T-helper 1 cell treated with Interleukin-12 subunit alpha and Interleukin-12 subunit beta and Interleukin-4 antibody, amounts not matched to agents 30 μg/mL and 1 μg/mL, for 36 hours (primary cell): ENCODE data around the gene HSPB6.

Experiments used
- H3K27ac Mint-ChIP-seq: one replicate; pipeline ENCODE4 v1.8.0; 2021; ENCODE audit warnings: mild to moderate bottlenecking, mixed read lengths
- H3K27me3 Mint-ChIP-seq: one replicate; pipeline ENCODE4 v1.8.0; 2021; ENCODE audit warnings: low read depth, mixed read lengths
- H3K36me3 Mint-ChIP-seq: one replicate; pipeline ENCODE4 v1.8.0; 2021; ENCODE audit warnings: low read depth, mixed read lengths
- H3K4me1 Mint-ChIP-seq: one replicate; pipeline ENCODE4 v1.8.0; 2021; ENCODE audit warnings: low read depth, mixed read lengths
- H3K4me3 Mint-ChIP-seq: one replicate; pipeline ENCODE4 v1.8.0; 2021; ENCODE audit warnings: mild to moderate bottlenecking, moderate library complexity, mixed read lengths
- H3K9me3 Mint-ChIP-seq: one replicate; pipeline ENCODE4 v1.8.0; 2021; ENCODE audit warnings: mixed read lengths

Gene HSPB6

DNA sequence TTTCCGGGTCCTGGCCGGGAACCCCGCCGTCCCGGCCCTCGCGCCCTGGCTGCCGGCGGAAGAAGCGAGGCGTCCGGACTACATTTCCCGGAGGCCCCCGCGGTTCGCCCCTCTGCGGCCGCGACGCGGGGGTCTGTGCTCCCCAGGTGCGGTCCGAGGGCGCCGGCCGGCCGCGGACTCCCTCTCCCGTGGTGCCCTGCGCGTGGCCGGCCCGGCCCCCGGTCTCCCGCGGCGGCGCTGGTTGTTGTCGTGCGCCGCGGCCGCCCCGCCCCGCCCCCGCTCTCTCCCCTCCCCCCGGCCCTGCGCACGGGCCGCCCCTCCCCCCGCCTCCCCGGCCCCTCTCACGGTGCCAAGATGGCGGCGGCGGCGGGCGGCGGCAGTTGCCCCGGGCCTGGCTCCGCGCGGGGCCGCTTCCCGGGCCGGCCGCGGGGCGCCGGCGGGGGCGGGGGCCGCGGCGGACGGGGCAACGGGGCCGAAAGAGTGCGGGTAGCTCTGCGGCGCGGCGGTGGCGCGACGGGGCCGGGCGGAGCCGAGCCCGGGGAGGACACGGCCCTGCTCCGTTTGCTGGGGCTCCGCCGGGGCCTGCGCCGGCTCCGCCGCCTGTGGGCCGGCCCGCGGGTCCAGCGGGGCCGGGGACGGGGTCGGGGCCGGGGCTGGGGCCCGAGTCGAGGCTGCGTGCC, 39.0 kb downstream of the HSPB6 start, which contains the start of gene KMT2B:
Gene KMT2B, plus strand, starts transcription at position 339 of the 680 bp plus-strand sequence. Its CDS starts 16 bp downstream, at position 355.
- Mint-ChIP-seq H3K4me1 (peaks cover 42% of the 10 kb centered on the region), H3K36me3 (peaks cover 27% of the 10 kb centered on the region), H3K9me3 (no peaks in the 10 kb centered on the region), H3K27ac (peak within 1 kb of the TSS; percentile 97), H3K27me3 (no peaks in the 10 kb centered on the region), H3K4me3 (peak within 1 kb of the TSS; percentile 95)

DNA sequence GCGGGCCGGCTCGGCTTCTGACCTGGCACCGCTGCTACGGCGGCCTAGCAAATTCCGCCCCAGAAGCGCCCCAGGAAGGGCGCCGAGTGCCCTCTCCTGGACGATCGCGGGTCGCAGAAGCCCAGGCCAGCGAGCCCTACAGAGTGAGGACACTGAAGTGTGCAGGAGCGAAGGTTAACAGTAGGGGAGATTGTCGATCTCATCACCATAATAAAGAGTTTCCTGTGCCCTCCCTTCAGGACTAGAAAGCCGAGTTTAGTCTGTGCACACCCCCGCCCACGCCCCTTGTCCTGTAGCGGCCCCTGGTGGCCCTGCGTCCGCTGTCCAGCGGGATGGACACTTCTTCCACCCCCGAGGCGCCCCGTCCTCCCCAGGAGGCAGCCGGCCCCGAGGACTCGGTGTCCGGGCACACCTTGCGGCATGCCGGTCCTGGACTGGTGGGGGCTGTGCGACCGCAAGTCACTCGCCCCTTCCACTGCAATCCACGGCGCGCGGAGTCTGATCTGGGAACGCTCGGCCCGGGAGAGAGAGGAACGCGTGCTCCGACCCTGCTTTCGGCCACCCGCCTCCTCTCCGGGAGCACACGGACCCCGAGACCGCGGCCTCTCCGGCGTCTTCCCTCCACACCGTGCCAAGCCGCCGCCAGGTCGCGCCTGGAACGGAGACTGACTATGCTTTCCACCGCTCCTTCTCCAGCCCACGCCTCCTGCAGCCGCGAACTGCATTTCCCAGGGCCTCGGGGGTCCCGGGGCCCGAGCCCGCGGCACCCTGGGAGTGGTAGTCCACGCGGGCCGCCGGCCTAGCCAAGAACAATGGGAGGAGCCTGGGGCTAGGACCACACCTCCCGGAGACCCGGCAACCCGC, 39.8 kb downstream of the HSPB6 start:
- Mint-ChIP-seq H3K9me3 (no peaks in the 10 kb centered on the region), H3K4me3 (peak overlapping the region; percentile 93), H3K4me1 (peaks cover 49% of the 10 kb centered on the region), H3K27ac (peak overlapping the region; percentile 97), H3K36me3 (peaks cover 23% of the 10 kb centered on the region), H3K27me3 (no peaks in the 10 kb centered on the region)

DNA sequence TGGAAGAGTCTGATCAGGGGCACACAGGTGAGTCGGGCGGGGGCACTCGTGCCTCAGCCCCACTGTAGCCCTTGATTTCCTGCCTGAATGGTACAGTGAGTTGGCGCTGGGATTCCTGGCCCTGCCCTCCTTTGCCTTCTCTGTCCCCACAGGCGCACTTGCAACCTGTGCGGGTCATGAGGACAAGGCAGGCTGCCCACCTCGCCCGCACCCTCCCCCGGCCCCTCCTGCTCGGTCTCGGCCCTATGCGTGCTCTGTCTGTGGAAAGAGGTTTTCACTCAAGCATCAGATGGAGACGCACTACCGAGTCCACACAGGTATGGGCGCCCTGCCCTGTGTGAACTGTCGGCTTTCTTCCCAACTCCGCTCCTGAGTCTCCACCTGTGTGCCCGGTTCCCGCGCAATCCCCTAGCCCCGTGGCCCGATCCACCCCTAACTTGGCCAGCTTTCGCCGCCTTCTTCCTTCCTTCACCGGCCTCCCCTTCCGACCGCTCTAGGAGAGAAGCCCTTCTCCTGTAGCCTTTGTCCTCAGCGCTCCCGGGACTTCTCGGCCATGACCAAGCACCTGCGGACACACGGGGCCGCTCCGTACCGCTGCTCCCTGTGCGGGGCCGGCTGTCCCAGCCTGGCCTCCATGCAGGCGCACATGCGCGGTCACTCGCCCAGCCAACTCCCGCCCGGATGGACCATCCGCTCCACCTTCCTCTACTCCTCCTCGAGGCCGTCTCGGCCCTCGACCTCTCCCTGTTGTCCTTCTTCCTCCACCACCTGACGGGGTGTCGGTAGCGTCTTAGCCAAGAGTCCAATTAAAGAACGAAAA, 40.6 kb downstream of the HSPB6 start:
- peaks cover 20% of the 10 kb centered on the region for H3K36me3 Mint-ChIP-seq
- no peaks in the 10 kb centered on the region for H3K9me3 Mint-ChIP-seq
- peak overlapping the region; percentile 97 for H3K27ac Mint-ChIP-seq
- no peaks in the 10 kb centered on the region for H3K27me3 Mint-ChIP-seq
- peaks cover 54% of the 10 kb centered on the region for H3K4me1 Mint-ChIP-seq
- H3K4me3 Mint-ChIP-seq, result peak overlapping the region; percentile 93

DNA sequence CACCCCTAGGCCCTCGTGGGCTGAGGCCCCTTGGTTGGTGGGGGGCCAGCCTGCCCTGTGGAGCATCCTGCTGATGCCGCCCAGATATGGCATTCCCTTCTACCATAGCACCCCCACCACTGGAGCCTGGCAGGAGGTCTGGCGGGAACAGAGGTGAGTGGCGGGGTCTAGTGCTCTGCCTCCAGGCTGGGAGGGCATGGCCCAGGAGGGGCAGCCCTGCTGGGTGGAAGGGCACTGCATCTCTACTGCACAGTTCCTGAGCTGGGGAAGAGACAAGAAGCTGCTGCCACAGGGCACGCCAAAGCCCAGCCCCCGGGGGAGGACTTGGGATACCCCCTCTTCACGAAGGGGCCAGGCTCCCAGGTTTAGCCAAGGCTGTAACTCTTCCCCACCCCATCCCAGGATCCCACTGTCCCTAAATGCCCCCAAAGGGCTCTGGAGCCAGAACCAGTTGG, 41.4 kb downstream of the HSPB6 start:
- H3K4me3 Mint-ChIP-seq, result peak overlapping the region; percentile 93
- H3K27ac Mint-ChIP-seq, result peak overlapping the region; percentile 97
- H3K9me3 Mint-ChIP-seq, result no peaks in the 10 kb centered on the region
- H3K27me3 Mint-ChIP-seq, result no peaks in the 10 kb centered on the region
- H3K4me1 Mint-ChIP-seq, result peaks cover 62% of the 10 kb centered on the region
- peaks cover 18% of the 10 kb centered on the region for H3K36me3 Mint-ChIP-seq

DNA sequence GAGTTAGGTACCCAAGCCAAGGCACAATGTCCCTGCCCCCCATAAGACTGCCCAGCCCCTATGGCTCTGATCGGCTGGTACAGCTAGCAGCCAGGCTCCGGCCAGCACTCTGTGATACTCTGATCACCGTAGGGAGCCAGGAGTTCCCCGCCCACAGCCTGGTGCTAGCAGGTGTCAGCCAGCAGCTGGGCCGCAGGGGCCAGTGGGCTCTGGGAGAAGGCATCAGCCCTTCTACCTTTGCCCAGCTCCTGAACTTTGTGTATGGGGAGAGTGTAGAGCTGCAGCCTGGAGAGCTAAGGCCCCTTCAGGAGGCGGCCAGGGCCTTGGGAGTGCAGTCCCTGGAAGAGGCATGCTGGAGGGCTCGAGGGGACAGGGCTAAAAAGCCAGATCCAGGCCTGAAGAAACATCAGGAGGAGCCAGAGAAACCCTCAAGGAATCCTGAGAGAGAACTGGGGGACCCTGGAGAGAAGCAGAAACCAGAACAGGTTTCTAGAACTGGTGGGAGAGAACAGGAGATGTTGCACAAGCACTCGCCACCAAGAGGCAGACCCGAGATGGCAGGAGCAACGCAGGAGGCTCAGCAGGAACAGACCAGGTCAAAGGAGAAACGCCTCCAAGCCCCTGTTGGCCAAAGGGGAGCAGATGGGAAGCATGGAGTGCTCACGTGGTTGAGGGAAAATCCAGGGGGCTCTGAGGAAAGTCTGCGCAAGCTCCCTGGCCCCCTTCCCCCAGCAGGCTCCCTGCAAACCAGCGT, 42.1 kb downstream of the HSPB6 start:
- Mint-ChIP-seq H3K27me3 (no peaks in the 10 kb centered on the region), H3K4me1 (peaks cover 66% of the 10 kb centered on the region), H3K27ac (peak overlapping the region; percentile 99), H3K9me3 (no peaks in the 10 kb centered on the region), H3K4me3 (peak overlapping the region; percentile 93), H3K36me3 (peaks cover 16% of the 10 kb centered on the region)

DNA sequence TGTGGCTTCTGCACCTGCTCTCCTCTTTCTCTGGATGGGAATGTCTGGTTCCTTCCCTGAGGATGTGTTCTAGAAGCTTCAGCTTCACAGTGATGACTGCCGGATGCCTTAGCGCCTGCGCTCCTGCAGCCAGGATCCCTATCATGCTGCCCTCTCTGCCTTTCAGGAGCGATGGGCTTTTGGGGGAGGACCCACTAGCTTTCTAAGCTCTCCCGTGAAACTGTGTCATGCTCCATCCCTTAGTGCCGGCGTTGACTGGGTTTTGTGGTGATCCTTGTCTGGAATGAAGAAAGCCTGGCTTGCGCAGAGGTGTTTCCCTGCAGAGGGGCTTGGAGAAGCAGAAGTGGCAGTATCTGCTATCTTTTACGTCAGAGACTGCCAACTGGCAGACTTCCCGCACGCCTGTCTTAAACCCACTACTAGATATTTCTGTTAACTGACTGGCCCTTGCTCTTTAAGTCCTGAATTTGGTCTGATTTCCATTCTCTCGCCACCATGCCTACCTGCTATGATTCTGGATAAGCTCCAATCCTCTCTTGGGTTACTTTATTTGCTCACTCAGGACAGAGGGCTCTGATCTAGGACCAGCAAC, 42.8 kb downstream of the HSPB6 start:
- H3K4me3 Mint-ChIP-seq, result peak overlapping the region; percentile 93
- peaks cover 62% of the 10 kb centered on the region for H3K4me1 Mint-ChIP-seq
- no peaks in the 10 kb centered on the region for H3K27me3 Mint-ChIP-seq
- peak overlapping the region; percentile 99 for H3K27ac Mint-ChIP-seq
- peaks cover 12% of the 10 kb centered on the region for H3K36me3 Mint-ChIP-seq
- no peaks in the 10 kb centered on the region for H3K9me3 Mint-ChIP-seq

DNA sequence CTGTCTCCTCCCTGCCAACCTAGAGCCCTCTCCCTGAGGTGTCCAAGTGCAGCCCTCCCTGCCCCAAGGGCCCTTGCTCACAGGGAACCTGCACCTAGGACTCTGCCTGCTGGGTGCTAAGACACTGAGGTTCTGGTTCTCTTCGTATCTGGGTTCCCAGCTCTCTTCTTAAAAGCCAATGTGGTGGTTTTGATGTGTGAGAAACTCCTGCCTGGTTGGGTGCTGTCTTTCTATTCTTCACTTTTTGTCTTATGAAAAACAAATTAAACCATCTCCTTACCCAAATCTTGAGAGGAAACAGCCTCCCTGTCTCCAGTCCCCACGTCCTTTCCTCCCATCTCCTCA, 43.4 kb downstream of the HSPB6 start:
- H3K4me1 Mint-ChIP-seq, result peaks cover 61% of the 10 kb centered on the region

DNA sequence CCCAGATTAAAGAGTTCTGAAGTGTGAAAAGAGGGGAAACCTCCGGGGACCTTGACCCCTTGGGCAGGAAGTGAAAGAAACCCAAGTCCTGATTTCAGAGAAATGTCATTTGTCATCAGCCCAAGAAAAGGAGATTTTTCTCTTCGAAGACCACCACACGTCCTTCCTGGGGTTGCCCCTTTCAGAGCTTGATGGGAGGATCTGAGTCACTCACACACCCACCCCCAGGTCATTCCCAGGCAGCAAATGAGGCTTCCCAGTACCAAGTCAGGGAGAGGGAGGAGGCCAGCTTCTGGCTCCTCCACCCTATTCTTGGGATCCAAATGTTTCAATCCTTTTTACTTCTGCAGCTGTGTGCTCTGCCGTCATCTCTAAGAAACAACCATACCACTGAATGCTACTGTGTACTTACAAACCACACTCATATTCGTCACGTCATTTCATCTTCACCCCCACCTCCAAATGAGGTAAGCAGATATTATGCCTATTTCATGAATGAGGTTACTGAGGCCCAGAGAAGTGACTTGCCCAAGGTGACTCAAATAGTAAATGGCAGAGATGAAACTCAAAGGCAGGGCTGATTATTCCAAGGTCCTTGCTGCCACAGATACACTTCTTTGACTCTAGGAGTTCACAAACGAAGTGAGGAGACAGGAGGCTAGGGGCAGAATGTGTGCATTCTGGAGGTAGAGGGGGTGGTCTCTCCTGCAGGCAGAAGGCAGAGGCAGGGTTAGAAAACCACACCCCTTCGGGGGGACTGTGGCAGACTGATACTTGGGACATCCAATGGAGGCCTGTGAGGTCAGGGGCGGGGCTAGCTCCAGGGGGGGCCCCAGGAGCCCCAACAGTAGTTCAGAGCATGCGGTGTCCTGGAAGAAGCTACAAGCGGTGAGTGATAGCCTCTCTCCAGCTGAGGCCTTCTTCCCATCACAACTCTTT, 44.0 kb downstream of the HSPB6 start:
- Mint-ChIP-seq H3K4me3 (peak overlapping the region; percentile 93), H3K27me3 (no peaks in the 10 kb centered on the region), H3K9me3 (no peaks in the 10 kb centered on the region), H3K4me1 (peaks cover 61% of the 10 kb centered on the region), H3K36me3 (peaks cover 9% of the 10 kb centered on the region), H3K27ac (peak overlapping the region; percentile 99)

More for the DNA sequence above, 43.4 kb downstream of the HSPB6 start:
- H3K4me3 Mint-ChIP-seq, result peak overlapping the region; percentile 93
- H3K27me3 Mint-ChIP-seq, result no peaks in the 10 kb centered on the region
- H3K9me3 Mint-ChIP-seq, result no peaks in the 10 kb centered on the region
- peak overlapping the region; percentile 99 for H3K27ac Mint-ChIP-seq
- H3K36me3 Mint-ChIP-seq, result peaks cover 9% of the 10 kb centered on the region

DNA sequence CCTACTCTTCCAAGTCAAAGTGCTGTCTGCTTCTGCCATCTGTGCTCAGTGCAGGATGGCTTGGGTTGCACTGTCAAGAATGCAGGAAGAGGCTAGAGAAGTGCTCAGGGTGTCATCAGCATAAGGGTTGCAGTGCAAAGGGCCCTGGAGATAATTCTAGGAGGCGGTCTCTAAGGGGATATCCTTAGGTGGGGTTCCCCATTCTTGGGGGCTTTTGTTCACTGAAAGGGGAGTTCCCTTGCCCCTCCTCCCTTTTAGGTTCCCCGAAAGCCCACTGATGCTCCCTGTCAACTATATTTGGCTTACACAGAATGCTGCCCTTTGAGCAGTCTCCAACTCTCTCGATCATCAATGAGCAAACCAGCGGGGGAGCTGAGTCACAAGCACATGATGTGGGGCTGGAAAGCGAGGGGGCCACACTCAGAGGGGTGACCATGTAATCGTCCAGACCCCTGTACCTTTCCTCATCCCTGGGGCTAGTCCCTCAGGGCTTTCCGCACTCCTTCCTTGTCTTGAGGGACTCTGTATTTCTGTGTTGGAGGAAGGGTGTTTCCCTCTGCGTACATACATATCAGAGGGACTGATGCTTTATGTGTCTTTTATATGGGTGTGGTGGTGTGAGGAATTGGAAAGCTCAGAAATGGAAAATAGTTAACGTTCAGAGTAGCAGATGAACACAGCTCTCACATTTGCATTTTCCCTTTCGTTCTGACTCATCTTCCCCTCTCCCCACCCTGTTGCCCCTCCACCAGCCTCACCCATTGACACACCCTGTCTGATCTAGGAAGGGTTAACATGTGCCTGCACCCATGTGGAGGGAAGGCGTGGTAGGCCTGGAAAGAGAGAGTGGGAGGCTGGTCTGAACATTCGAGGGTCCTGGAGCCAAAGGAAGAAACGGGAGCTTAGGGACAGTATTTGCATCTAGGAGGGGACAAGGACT, 45.8 kb downstream of the HSPB6 start:
- Mint-ChIP-seq H3K4me1 (peaks cover 54% of the 10 kb centered on the region), H3K4me3 (peak overlapping the region; percentile 74), H3K27ac (peak overlapping the region; percentile 99), H3K9me3 (no peaks in the 10 kb centered on the region), H3K27me3 (no peaks in the 10 kb centered on the region), H3K36me3 (peaks cover 3% of the 10 kb centered on the region)

DNA sequence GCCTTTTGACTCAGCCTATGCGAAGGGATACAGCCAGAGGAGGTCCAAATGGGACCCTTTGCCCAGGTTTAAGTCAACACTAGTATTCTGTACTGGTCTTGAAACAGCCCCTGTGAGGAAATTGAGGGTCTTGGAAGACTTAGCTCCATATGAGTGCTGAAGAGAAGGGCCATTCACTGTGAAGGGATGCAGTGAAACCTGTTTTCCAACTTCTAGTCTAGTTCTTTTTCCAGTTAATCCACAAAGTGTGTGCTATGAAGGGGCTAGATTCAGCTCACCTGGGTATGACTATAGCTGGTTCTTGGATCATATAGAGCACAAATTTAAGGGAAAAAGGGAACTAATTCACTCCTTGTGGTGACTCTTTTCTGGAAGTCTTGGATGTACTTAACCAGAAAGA, 48.4 kb downstream of the HSPB6 start:
- Mint-ChIP-seq H3K27me3 (no peaks in the 10 kb centered on the region), H3K36me3 (no peaks in the 10 kb centered on the region), H3K4me3 (no peak overlapping the region), H3K4me1 (peaks cover 33% of the 10 kb centered on the region), H3K27ac (no peak overlapping the region), H3K9me3 (no peaks in the 10 kb centered on the region)
